ENCODE results near the gene SSPN.

The SSPN gene

GRCh38 chr12:26271889-26272492, 76.6 kb downstream of the SSPN start:
- H3K4me3 ChIP-seq (ENCODE audit: low read length) = no peak overlapping the region
- DNase-seq (ENCODE audit: low read depth) = peak; percentile 72
- TF ChIP-seq CTCF (conservative IDR thresholded peaks at IDR 0.05; ENCODE audit: low read depth, low read length) = no peak

- no peak for TF ChIP-seq CTCF (conservative IDR thresholded peaks at IDR 0.05; ENCODE audit: low read depth, low read length)
- no peak overlapping the region for H3K4me3 ChIP-seq (ENCODE audit: low read length)
- no peak for DNase-seq (ENCODE audit: low read depth)
These were observed 77.5 kb downstream of the SSPN start for GRCh38 chr12:26272851-26273250.

- H3K4me3 ChIP-seq (ENCODE audit: low read length) = no peak overlapping the region
- no peak for TF ChIP-seq CTCF (conservative IDR thresholded peaks at IDR 0.05; ENCODE audit: low read depth, low read length)
- DNase-seq (ENCODE audit: low read depth) = no peak
These were observed 78.4 kb downstream of the SSPN start for GRCh38 chr12:26273811-26274210.

GRCh38 chr12:26274441-26275312, 79.3 kb downstream of the SSPN start:
- peak; percentile 95 for DNase-seq (ENCODE audit: low read depth)

GRCh38 chr12:26275313-26276131, 80.1 kb downstream of the SSPN start:
- no peak for DNase-seq (ENCODE audit: low read depth)

More at GRCh38 chr12:26274441-26275312, 79.3 kb downstream of the SSPN start:
- peak; percentile 18 for TF ChIP-seq CTCF (conservative IDR thresholded peaks at IDR 0.05; ENCODE audit: low read depth, low read length)
- no peak overlapping the region for H3K4me3 ChIP-seq (ENCODE audit: low read length)

GRCh38 chr12:26276709-26277108, 81.3 kb downstream of the SSPN start:
- DNase-seq (ENCODE audit: low read depth) = no peak
- no peak for TF ChIP-seq CTCF (conservative IDR thresholded peaks at IDR 0.05; ENCODE audit: low read depth, low read length)
- H3K4me3 ChIP-seq (ENCODE audit: low read length) = no peak overlapping the region

More at GRCh38 chr12:26275313-26276131, 80.1 kb downstream of the SSPN start:
- no peak overlapping the region for H3K4me3 ChIP-seq (ENCODE audit: low read length)
- no peak for TF ChIP-seq CTCF (conservative IDR thresholded peaks at IDR 0.05; ENCODE audit: low read depth, low read length)

Data from retinal pigment epithelial cell (primary cell).